DMS 273 treated with DMSO at 0.1 percent for 48 hours (cell line): ENCODE measurements around the gene SLC9A3.

Experiments
- DNase-seq: peaks from one replicate; lab custom pipeline; 2025; lab: John Stamatoyannopoulos, UW

Gene SLC9A3

GRCh38 chr5:504326-505154 is 19.7 kb downstream of the SLC9A3 start:
- DNase-seq: no peak

GRCh38 chr5:502325-503079 is 21.7 kb downstream of the SLC9A3 start:
- no peak for DNase-seq

- DNase-seq: no peak
Observed at GRCh38 chr5:501831-502184, 22.4 kb downstream of the SLC9A3 start.

GRCh38 chr5:501105-501830 is 23.0 kb downstream of the SLC9A3 start:
- DNase-seq: no peak

GRCh38 chr5:500491-500890 is 23.8 kb downstream of the SLC9A3 start:
- no peak for DNase-seq

- DNase-seq: no peak
Observed at GRCh38 chr5:499233-500209, 24.7 kb downstream of the SLC9A3 start.

GRCh38 chr5:497871-498509 is 26.3 kb downstream of the SLC9A3 start:
- DNase-seq: no peak

GRCh38 chr5:497090-497700 is 27.1 kb downstream of the SLC9A3 start:
- DNase-seq: no peak

GRCh38 chr5:496028-496427 is 28.2 kb downstream of the SLC9A3 start:
- DNase-seq: no peak

- DNase-seq: no peak
Observed at GRCh38 chr5:494667-495255, 29.5 kb downstream of the SLC9A3 start.

GRCh38 chr5:493758-494157 is 30.5 kb downstream of the SLC9A3 start:
- DNase-seq: no peak

- DNase-seq: no peak
Observed at GRCh38 chr5:493119-493701, 31.0 kb downstream of the SLC9A3 start.

GRCh38 chr5:492314-492893 is 31.8 kb downstream of the SLC9A3 start:
- no peak for DNase-seq

GRCh38 chr5:491856-492155 is 32.4 kb downstream of the SLC9A3 start:
- no peak for DNase-seq

- DNase-seq: no peak
Observed at GRCh38 chr5:491119-491855, 33.0 kb downstream of the SLC9A3 start.

- no peak for DNase-seq
Observed at GRCh38 chr5:490116-491106, 33.8 kb downstream of the SLC9A3 start.

- no peak for DNase-seq
Observed at GRCh38 chr5:489689-490080, 34.6 kb downstream of the SLC9A3 start.
